ENCODE measurements around the gene TMED6. TPM values are rescaled to one million over a fixed set of nuclear protein-coding genes. Genes with fewer than 3 reads are reported as not detected.
A peak's percentile ranks its signal among the peaks of the same experiment; 100 is the strongest.

The TMED6 gene
- total and polyA plus RNA-seq, 2 donors (not counting 3 experiments of a cell fraction or from before 2014, with no cell fraction given) = 1.2 TPM; not detected in 1

DNA sequence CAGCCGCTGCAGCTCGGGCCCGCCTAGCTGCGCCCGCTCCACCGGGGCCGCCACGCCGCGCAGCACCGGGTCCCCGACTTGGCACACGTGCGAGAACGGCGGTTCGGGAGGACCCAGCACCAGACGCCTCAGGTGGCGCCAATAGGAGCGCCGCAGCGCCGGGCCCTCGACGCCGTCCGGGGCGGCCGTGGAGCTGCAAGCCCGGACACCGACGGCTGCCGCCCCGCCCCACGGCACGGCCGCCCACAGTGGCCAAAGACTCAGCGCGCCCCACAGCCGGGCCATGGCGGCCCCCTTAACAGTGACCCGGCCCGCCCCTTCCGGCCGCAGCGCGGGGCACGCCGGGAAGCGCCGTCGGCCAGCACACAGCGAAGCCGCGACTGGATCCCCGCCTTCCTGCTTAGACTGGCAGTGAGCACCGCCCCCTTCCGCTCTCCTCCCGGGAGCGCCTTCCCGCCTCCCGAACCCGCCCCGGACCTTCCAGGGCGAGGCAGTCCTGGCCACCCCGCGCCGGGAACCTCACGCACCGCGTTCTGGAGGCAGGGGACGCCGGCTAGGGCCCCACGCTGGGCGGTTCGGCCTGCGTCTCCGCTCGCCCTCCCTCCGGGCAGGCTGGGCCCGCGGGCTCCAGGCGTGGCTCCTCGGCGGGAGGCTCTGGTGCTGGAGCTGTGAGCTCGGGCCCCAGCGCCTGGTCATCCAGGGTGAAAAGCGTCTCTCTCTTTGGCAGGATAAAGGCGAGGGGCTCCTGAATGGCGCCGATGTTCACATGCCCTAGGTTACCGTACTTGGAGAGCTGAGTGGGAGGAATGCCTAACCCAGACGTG, 21.1 kb downstream of the TMED6 start, which contains the start of gene PDF:
Gene PDF, minus strand, starts transcription at position 303 of the 824 bp plus-strand sequence. Its CDS starts 18 bp downstream, at position 285.
- Histone ChIP-seq H2AFZ (ENCODE audit: low read depth, low read length) (peak within 1 kb of the TSS; percentile 66), H4K20me1 (replicated peaks; ENCODE audit: control insufficient read depth, extremely low read depth, insufficient read depth, low read length) (no peaks in the 10 kb centered on the region), H3K27ac (ENCODE audit: insufficient read depth, low read depth, low read length) (peak within 1 kb of the TSS; percentile 86), H3K4me1 (ENCODE audit: control insufficient read depth, extremely low read depth, insufficient read depth, low read length) (peaks cover 21% of the 10 kb centered on the region), H3K9ac (replicated peaks; ENCODE audit: extremely low read depth, insufficient read depth, low read length) (peak within 1 kb of the TSS; percentile 85), H3K27me3 (ENCODE audit: control insufficient read depth in 2 of 2, insufficient read depth in 2 of 2, low read length in 2 of 2) (no peaks in the 10 kb centered on the region), H3K4me2 (ENCODE audit: insufficient read depth, low read length) (peak within 1 kb of the TSS; percentile 65), H3K4me3 (replicated peaks in 1 of 3; ENCODE audit: insufficient read depth in 1 of 3, low read depth in 1 of 3, low read length in 3 of 3) (peak within 1 kb of the TSS; percentile 32 to 67 (median 47)), H3K36me3 (ENCODE audit: control insufficient read depth in 2 of 2, extremely low read depth in 1 of 2, insufficient read depth in 2 of 2, low read length in 2 of 2) (peaks cover 9 to 16% of the 10 kb centered on the region in 2 experiments), H3K9me3 (replicated peaks; ENCODE audit: control insufficient read depth, insufficient read depth, low read length) (no peaks in the 10 kb centered on the region), H3K9me1 (replicated peaks; ENCODE audit: control insufficient read depth, extremely low read depth, insufficient read depth, low read length) (no peaks in the 10 kb centered on the region), H3K79me2 (ENCODE audit: control insufficient read depth, insufficient read depth, low read length) (peaks cover 34% of the 10 kb centered on the region)
- intact Hi-C loops (cut with micrococcal nuclease) (loop anchor here (1.0 kb wide), 2 partner anchors 9 to 19 kb away; partner anchors contain the start of genes COG8, NIP7 and VPS4A), dilution Hi-C loops (cut with MboI; ENCODE audit: extremely low pct_ligation_motif_present, low sequenced_read_pairs) (no loop called here)
- TSS peak; percentile 78 for BruUV-seq (replicated peaks)
- TF ChIP-seq POLR2A (IDR thresholded peaks at IDR 0.05; ENCODE audit: low read depth, low read length) (peak; percentile 95), MYC (IDR thresholded peaks at IDR 0.05; ENCODE audit: low read depth, low read length) (peak; percentile 44), MAX (IDR thresholded peaks at IDR 0.05; ENCODE audit: insufficient read depth, insufficient read length) (peak; percentile 0), EZH2 (IDR thresholded peaks at IDR 0.05; ENCODE audit: borderline replicate concordance, low read depth, low read length, severe bottlenecking) (no peak), POLR2AphosphoS5 (IDR thresholded peaks at IDR 0.05; ENCODE audit: insufficient read depth, low read depth, low read length) (peak; percentile 95)
- FAIRE-seq (peak; percentile 91), DNase-seq (ENCODE audit: low read depth, low spot score) (peak; percentile 93)
- POLR2A ChIA-PET = interaction anchor here (0.7 to 1.1 kb wide), 2 partner anchors 8 to 48 kb away, joined by 3 to 4 read pairs; partner anchors contain the start of genes COG8 and NIP7
- CTCF ChIA-PET = interaction anchor here (1.4 kb wide), 1 partner anchor 180 kb away, joined by 9 read pairs; no protein-coding TSS in a partner anchor

Measured in endothelial cell of umbilical vein (primary cell).